ENCODE data around the gene CHRDL2.
"Not testable (repeated sequence)": the region's sequence is repeated elsewhere in the genome, so short reads cannot be mapped to it uniquely, and the experiment has no call there.

The CHRDL2 gene

GRCh38 chr11:74769055-74769707, 38.0 kb upstream of the CHRDL2 start:
- no peaks in the 10 kb centered on the region for H3K9me3 ChIP-seq (ENCODE audit: control insufficient read depth, insufficient read depth, low read length)
- H3K27ac ChIP-seq (ENCODE audit: low read length), result no peak overlapping the region
- no CpG with 5 or more reads among the region's 2 CpGs for WGBS (ENCODE audit: insufficient coverage, insufficient read length)
- H3K4me1 ChIP-seq (ENCODE audit: control insufficient read depth, insufficient read depth, low read length), result no peaks in the 10 kb centered on the region
- no peak for DNase-seq (ENCODE audit: low read depth, low spot score)
- no peaks in the 10 kb centered on the region for H3K36me3 ChIP-seq (ENCODE audit: control insufficient read depth, insufficient read depth, low read length)
- no peaks in the 10 kb centered on the region for H3K27me3 ChIP-seq (ENCODE audit: control insufficient read depth, insufficient read depth, low read length)
- H3K4me3 ChIP-seq (ENCODE audit: low read length), result no peak overlapping the region

- DNase-seq (ENCODE audit: low read depth, low spot score); H3K4me1 ChIP-seq (ENCODE audit: control insufficient read depth, insufficient read depth, low read length); H3K36me3 ChIP-seq (ENCODE audit: control insufficient read depth, insufficient read depth, low read length); H3K9me3 ChIP-seq (ENCODE audit: control insufficient read depth, insufficient read depth, low read length); H3K27ac ChIP-seq (ENCODE audit: low read length); H3K4me3 ChIP-seq (ENCODE audit: low read length); H3K27me3 ChIP-seq (ENCODE audit: control insufficient read depth, insufficient read depth, low read length): not testable (repeated sequence)
- WGBS (ENCODE audit: insufficient coverage, insufficient read length), result no CpG with 5 or more reads among the region's 9 CpGs
Measured at GRCh38 chr11:74768172-74768651, 37.0 kb upstream of the CHRDL2 start.

GRCh38 chr11:74766905-74767304, 35.7 kb upstream of the CHRDL2 start:
- no peaks in the 10 kb centered on the region for H3K27me3 ChIP-seq (ENCODE audit: control insufficient read depth, insufficient read depth, low read length)
- H3K9me3 ChIP-seq (ENCODE audit: control insufficient read depth, insufficient read depth, low read length), result no peaks in the 10 kb centered on the region
- no peak overlapping the region for H3K27ac ChIP-seq (ENCODE audit: low read length)
- WGBS (ENCODE audit: insufficient coverage, insufficient read length), result no CpG with 5 or more reads among the region's 1 CpG
- no peak overlapping the region for H3K4me3 ChIP-seq (ENCODE audit: low read length)
- no peak for DNase-seq (ENCODE audit: low read depth, low spot score)
- no peaks in the 10 kb centered on the region for H3K4me1 ChIP-seq (ENCODE audit: control insufficient read depth, insufficient read depth, low read length)
- no peaks in the 10 kb centered on the region for H3K36me3 ChIP-seq (ENCODE audit: control insufficient read depth, insufficient read depth, low read length)

GRCh38 chr11:74756571-74756970, 25.3 kb upstream of the CHRDL2 start:
- Histone ChIP-seq H3K9me3 (ENCODE audit: control insufficient read depth, insufficient read depth, low read length) (no peaks in the 10 kb centered on the region), H3K27me3 (ENCODE audit: control insufficient read depth, insufficient read depth, low read length) (no peaks in the 10 kb centered on the region)
- no CpG with 5 or more reads among the region's 1 CpG for WGBS (ENCODE audit: insufficient coverage, insufficient read length)

GRCh38 chr11:74755395-74755995, 24.3 kb upstream of the CHRDL2 start:
- DNase-seq (ENCODE audit: low read depth, low spot score), result no peak
- Histone ChIP-seq H3K4me3 (ENCODE audit: low read length) (no peak overlapping the region), H3K36me3 (ENCODE audit: control insufficient read depth, insufficient read depth, low read length) (no peaks in the 10 kb centered on the region), H3K27ac (ENCODE audit: low read length) (no peak overlapping the region), H3K27me3 (ENCODE audit: control insufficient read depth, insufficient read depth, low read length) (no peaks in the 10 kb centered on the region), H3K4me1 (ENCODE audit: control insufficient read depth, insufficient read depth, low read length) (no peaks in the 10 kb centered on the region), H3K9me3 (ENCODE audit: control insufficient read depth, insufficient read depth, low read length) (no peaks in the 10 kb centered on the region)
- WGBS (ENCODE audit: insufficient coverage, insufficient read length), result no CpG with 5 or more reads among the region's 1 CpG

More at GRCh38 chr11:74756571-74756970, 25.3 kb upstream of the CHRDL2 start:
- no peaks in the 10 kb centered on the region for H3K4me1 ChIP-seq (ENCODE audit: control insufficient read depth, insufficient read depth, low read length)
- no peaks in the 10 kb centered on the region for H3K36me3 ChIP-seq (ENCODE audit: control insufficient read depth, insufficient read depth, low read length)
- no peak overlapping the region for H3K27ac ChIP-seq (ENCODE audit: low read length)
- H3K4me3 ChIP-seq (ENCODE audit: low read length), result no peak overlapping the region
- no peak for DNase-seq (ENCODE audit: low read depth, low spot score)

- WGBS (ENCODE audit: insufficient coverage, insufficient read length), result no CpG with 5 or more reads among the region's 15 CpGs
- Histone ChIP-seq H3K27ac (ENCODE audit: low read length) (no peak overlapping the region), H3K9me3 (ENCODE audit: control insufficient read depth, insufficient read depth, low read length) (no peaks in the 10 kb centered on the region), H3K36me3 (ENCODE audit: control insufficient read depth, insufficient read depth, low read length) (no peaks in the 10 kb centered on the region), H3K4me3 (ENCODE audit: low read length) (no peak overlapping the region), H3K4me1 (ENCODE audit: control insufficient read depth, insufficient read depth, low read length) (no peaks in the 10 kb centered on the region), H3K27me3 (ENCODE audit: control insufficient read depth, insufficient read depth, low read length) (no peaks in the 10 kb centered on the region)
- DNase-seq (ENCODE audit: low read depth, low spot score), result no peak
Measured at GRCh38 chr11:74754507-74755252, 23.5 kb upstream of the CHRDL2 start.

- Histone ChIP-seq H3K27ac (ENCODE audit: low read length) (no peak overlapping the region), H3K4me1 (ENCODE audit: control insufficient read depth, insufficient read depth, low read length) (peaks cover 4% of the 10 kb centered on the region; the same call in 1 of the 2 replicates), H3K4me3 (ENCODE audit: low read length) (no peak overlapping the region), H3K9me3 (ENCODE audit: control insufficient read depth, insufficient read depth, low read length) (no peaks in the 10 kb centered on the region), H3K36me3 (ENCODE audit: control insufficient read depth, insufficient read depth, low read length) (no peaks in the 10 kb centered on the region; the same call in 1 of the 2 replicates), H3K27me3 (ENCODE audit: control insufficient read depth, insufficient read depth, low read length) (no peaks in the 10 kb centered on the region)
- WGBS (ENCODE audit: insufficient coverage, insufficient read length), result no CpG with 5 or more reads among the region's 2 CpGs
- no peak for DNase-seq (ENCODE audit: low read depth, low spot score)
Measured at GRCh38 chr11:74751303-74751702, 20.1 kb upstream of the CHRDL2 start.

GRCh38 chr11:74750598-74750997, 19.4 kb upstream of the CHRDL2 start:
- not testable (repeated sequence) for DNase-seq (ENCODE audit: low read depth, low spot score); H3K9me3 ChIP-seq (ENCODE audit: control insufficient read depth, insufficient read depth, low read length); H3K27ac ChIP-seq (ENCODE audit: low read length); H3K36me3 ChIP-seq (ENCODE audit: control insufficient read depth, insufficient read depth, low read length); H3K4me3 ChIP-seq (ENCODE audit: low read length); H3K4me1 ChIP-seq (ENCODE audit: control insufficient read depth, insufficient read depth, low read length); H3K27me3 ChIP-seq (ENCODE audit: control insufficient read depth, insufficient read depth, low read length)
- no CpG with 5 or more reads among the region's 14 CpGs for WGBS (ENCODE audit: insufficient coverage, insufficient read length)

GRCh38 chr11:74749965-74750296, 18.7 kb upstream of the CHRDL2 start:
- Histone ChIP-seq H3K36me3 (ENCODE audit: control insufficient read depth, insufficient read depth, low read length) (no peaks in the 10 kb centered on the region; the same call in 1 of the 2 replicates), H3K4me3 (ENCODE audit: low read length) (peak overlapping the region; percentile 77; the same call in 1 of the 2 replicates), H3K9me3 (ENCODE audit: control insufficient read depth, insufficient read depth, low read length) (no peaks in the 10 kb centered on the region), H3K27ac (ENCODE audit: low read length) (no peak overlapping the region), H3K27me3 (ENCODE audit: control insufficient read depth, insufficient read depth, low read length) (no peaks in the 10 kb centered on the region), H3K4me1 (ENCODE audit: control insufficient read depth, insufficient read depth, low read length) (peaks cover 4% of the 10 kb centered on the region; the same call in 1 of the 2 replicates)
- no CpG with 5 or more reads among the region's 2 CpGs for WGBS (ENCODE audit: insufficient coverage, insufficient read length)
- no peak for DNase-seq (ENCODE audit: low read depth, low spot score)

- H3K9me3 ChIP-seq (ENCODE audit: control insufficient read depth, insufficient read depth, low read length), result no peaks in the 10 kb centered on the region
- no peak overlapping the region for H3K27ac ChIP-seq (ENCODE audit: low read length)
- peaks cover 4% of the 10 kb centered on the region; the same call in 1 of the 2 replicates for H3K4me1 ChIP-seq (ENCODE audit: control insufficient read depth, insufficient read depth, low read length)
- H3K27me3 ChIP-seq (ENCODE audit: control insufficient read depth, insufficient read depth, low read length), result no peaks in the 10 kb centered on the region
- no CpG with 5 or more reads among the region's 63 CpGs for WGBS (ENCODE audit: insufficient coverage, insufficient read length)
- no peaks in the 10 kb centered on the region; the same call in 1 of the 2 replicates for H3K36me3 ChIP-seq (ENCODE audit: control insufficient read depth, insufficient read depth, low read length)
- no peak for DNase-seq (ENCODE audit: low read depth, low spot score)
- peak overlapping the region; percentile 77; the same call in 1 of the 2 replicates for H3K4me3 ChIP-seq (ENCODE audit: low read length)
Measured at GRCh38 chr11:74749127-74749964, 18.1 kb upstream of the CHRDL2 start.

Measured in iPS DF 6.9 (cell line).